Measurements from ENCODE around the gene COX6A1.
"Not testable (repeated sequence)": the region's sequence is repeated elsewhere in the genome, so short reads cannot be mapped to it uniquely, and the experiment has no call there.

COX6A1 gene

GRCh38 chr12:120428597-120429229, 9.2 kb upstream of the COX6A1 start:
- no peak for DNase-seq (ENCODE audit: low read depth in 2 of 2)

- DNase-seq (ENCODE audit: low read depth in 2 of 2) = no peak
Observed at GRCh38 chr12:120429368-120429767, 8.5 kb upstream of the COX6A1 start.

GRCh38 chr12:120432772-120433525, 5.0 kb upstream of the COX6A1 start:
- DNase-seq (ENCODE audit: low read depth in 2 of 2) = no peak

GRCh38 chr12:120438495-120439198, 734 bp downstream of the COX6A1 start:
- DNase-seq (ENCODE audit: low read depth in 2 of 2) = no peak

- DNase-seq (ENCODE audit: low read depth in 2 of 2) = peak; percentile 54 to 69
Observed at GRCh38 chr12:120439646-120440247, 1.8 kb downstream of the COX6A1 start.

- DNase-seq (ENCODE audit: low read depth in 2 of 2) = no peak
Observed at GRCh38 chr12:120444676-120445075, 6.8 kb downstream of the COX6A1 start.

- peak; percentile 74 to 84 for DNase-seq (ENCODE audit: low read depth in 2 of 2)
Observed at GRCh38 chr12:120445911-120446843, 8.3 kb downstream of the COX6A1 start, which contains the start of the genes GATC and TRIAP1. TSS of gene GATC (plus strand) at chr12:120446444. CDS start at chr12:120446481, 37 bp downstream. TSS of gene TRIAP1 (minus strand) at chr12:120446384. CDS start at chr12:120446372, 12 bp downstream.

- DNase-seq (ENCODE audit: low read depth in 2 of 2) = not testable (repeated sequence)
Observed at GRCh38 chr12:120446844-120447178, 8.9 kb downstream of the COX6A1 start.

GRCh38 chr12:120447992-120448391, 10.1 kb downstream of the COX6A1 start:
- DNase-seq (ENCODE audit: low read depth in 2 of 2) = no peak

- DNase-seq (ENCODE audit: low read depth in 2 of 2) = not testable (repeated sequence)
Observed at GRCh38 chr12:120452524-120452923, 14.6 kb downstream of the COX6A1 start.

GRCh38 chr12:120453060-120453750, 15.3 kb downstream of the COX6A1 start:
- no peak for DNase-seq (ENCODE audit: low read depth in 2 of 2)

- no peak for DNase-seq (ENCODE audit: low read depth in 2 of 2)
Observed at GRCh38 chr12:120453977-120454376, 16.1 kb downstream of the COX6A1 start.

- no peak for DNase-seq (ENCODE audit: low read depth in 2 of 2)
Observed at GRCh38 chr12:120455302-120455701, 17.4 kb downstream of the COX6A1 start.

- no peak for DNase-seq (ENCODE audit: low read depth in 2 of 2)
Observed at GRCh38 chr12:120457133-120457532, 19.2 kb downstream of the COX6A1 start.

- DNase-seq (ENCODE audit: low read depth in 2 of 2) = no peak
Observed at GRCh38 chr12:120460157-120460556, 22.2 kb downstream of the COX6A1 start.

- no peak for DNase-seq (ENCODE audit: low read depth in 2 of 2)
Observed at GRCh38 chr12:120462099-120462640, 24.3 kb downstream of the COX6A1 start.

- DNase-seq (ENCODE audit: low read depth in 2 of 2) = no peak
Observed at GRCh38 chr12:120463712-120464111, 25.8 kb downstream of the COX6A1 start.

- no peak for DNase-seq (ENCODE audit: low read depth in 2 of 2)
Observed at GRCh38 chr12:120465756-120466155, 27.8 kb downstream of the COX6A1 start.

GRCh38 chr12:120466560-120467315, 28.8 kb downstream of the COX6A1 start:
- no peak for DNase-seq (ENCODE audit: low read depth in 2 of 2)
